NCI-H1048 (cell line): Measurements from ENCODE around the gene EP400.

Experiments
- DNase-seq: peaks from one replicate; lab custom pipeline; 2025; lab: John Stamatoyannopoulos, UW

EP400 gene

GRCh38 chr12:132021031-132021871 lies 71.5 kb downstream of the EP400 start:
- DNase-seq, result no peak

DNA sequence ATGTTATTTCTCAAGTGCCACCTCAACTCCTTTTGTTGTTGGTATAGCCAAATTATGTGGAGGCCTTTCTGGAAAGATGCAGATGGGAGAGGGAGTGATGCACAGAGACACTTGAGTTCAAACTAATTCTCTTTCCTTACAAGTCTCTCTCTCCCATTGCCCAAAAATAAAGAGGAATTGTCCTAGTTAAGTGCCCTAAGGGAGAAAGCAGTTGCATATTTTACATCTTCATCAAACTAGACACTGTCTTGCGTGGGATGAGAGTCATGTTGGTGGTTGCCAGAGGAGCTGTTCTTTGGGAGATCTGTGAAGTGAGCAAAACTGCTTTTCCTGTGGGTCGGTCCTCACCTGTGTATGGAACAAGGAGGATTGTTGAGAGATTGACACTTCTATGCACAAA lies 72.2 kb downstream of the EP400 start:
- DNase-seq, result no peak

GRCh38 chr12:132023658-132024057 lies 73.9 kb downstream of the EP400 start:
- no peak for DNase-seq

DNA sequence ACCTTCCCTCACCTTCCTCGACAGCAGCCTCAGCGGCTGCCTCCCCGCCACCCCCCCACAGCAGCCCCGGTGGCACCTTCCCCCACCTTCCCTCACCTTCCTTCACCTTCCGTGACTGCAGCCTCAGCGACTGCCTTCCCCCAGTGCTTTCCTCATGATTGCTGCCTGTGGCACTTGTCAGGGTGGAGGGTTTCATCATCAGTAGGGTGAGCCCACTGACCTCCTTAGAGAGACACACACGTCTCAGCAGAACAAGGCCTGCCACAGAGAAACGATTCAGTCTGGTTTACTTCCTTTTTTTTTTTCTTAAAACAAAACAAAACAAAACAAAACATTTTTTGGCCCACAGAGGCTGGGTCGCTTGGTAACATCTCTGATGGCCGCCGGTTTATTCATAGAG lies 75.0 kb downstream of the EP400 start:
- no peak for DNase-seq

GRCh38 chr12:132025526-132025925 lies 75.8 kb downstream of the EP400 start:
- no peak for DNase-seq

DNA sequence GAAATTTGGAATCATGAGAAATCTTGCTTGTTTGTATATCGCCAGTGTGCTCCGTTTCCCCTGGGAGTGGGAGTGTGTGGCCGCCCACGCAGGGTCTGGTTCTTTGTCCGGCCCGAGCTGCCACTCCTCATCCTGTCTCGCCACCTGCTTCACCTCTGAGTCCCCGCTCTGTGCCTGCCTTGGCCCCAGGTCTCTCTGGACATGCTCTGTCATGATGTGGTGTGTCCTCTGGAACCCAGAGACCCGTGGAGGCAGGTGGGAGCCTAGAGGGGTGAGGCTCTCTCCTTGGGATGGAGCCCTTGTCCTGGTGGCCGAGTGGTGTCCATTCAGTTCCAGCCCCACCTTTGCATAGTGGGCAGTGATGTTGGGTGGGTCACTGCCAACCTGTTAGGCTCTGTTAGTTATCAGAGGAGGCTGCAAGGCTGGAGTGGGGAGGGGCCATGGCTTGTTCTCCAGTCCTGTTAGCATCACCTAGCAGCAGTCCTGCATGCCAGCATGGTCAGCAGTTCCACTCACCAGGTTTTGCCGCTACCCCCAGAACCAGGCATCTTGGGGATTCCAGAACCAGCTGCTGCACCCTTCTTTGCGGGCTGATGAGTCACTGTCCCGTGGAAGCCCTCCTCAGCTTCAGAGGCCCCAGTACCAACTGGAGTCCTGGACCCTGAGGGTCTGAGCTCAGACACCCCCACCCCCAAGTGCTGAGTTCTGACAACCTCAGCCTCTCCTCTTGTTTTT lies 76.5 kb downstream of the EP400 start:
- no peak for DNase-seq

GRCh38 chr12:132026796-132027500 lies 77.2 kb downstream of the EP400 start:
- DNase-seq, result no peak

DNA sequence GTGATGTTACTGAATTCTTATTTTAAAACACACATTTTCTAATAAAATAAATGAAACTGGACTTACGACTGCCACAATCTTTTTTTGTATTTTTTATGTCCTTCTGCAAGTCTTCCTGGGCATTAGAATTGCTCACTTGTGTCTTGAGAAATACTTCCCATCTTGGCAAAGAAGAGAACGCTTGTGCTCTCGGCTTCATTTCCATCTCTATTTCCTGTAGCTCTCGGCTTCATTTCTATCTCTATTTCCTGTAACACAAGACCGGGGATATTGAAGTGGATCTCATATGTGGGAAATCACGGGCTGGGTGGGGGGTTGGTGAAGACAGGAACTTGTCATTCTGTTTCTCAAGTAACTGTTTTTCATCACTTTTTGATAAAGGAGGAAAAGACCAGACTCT lies 77.9 kb downstream of the EP400 start:
- no peak for DNase-seq

DNA sequence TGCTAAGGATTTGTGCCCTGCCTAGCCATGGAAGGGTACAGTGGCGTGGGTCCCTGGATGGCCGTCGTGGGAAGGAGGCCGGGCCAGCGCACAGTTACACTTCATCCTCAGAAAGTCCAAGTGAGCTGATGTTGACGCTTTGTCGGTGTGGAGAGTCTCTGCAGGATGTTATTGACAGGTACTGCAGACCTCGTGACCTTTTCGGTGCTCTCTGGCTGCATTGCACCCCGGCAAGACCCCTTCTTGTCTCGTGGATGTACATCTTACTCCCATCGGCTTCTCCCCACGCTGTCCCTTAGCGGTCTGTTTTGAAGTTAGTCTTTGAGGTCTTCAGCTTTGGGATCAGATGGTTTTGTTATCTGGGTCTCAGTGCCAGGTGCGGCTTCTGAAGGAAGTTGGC lies 78.4 kb downstream of the EP400 start:
- no peak for DNase-seq

DNA sequence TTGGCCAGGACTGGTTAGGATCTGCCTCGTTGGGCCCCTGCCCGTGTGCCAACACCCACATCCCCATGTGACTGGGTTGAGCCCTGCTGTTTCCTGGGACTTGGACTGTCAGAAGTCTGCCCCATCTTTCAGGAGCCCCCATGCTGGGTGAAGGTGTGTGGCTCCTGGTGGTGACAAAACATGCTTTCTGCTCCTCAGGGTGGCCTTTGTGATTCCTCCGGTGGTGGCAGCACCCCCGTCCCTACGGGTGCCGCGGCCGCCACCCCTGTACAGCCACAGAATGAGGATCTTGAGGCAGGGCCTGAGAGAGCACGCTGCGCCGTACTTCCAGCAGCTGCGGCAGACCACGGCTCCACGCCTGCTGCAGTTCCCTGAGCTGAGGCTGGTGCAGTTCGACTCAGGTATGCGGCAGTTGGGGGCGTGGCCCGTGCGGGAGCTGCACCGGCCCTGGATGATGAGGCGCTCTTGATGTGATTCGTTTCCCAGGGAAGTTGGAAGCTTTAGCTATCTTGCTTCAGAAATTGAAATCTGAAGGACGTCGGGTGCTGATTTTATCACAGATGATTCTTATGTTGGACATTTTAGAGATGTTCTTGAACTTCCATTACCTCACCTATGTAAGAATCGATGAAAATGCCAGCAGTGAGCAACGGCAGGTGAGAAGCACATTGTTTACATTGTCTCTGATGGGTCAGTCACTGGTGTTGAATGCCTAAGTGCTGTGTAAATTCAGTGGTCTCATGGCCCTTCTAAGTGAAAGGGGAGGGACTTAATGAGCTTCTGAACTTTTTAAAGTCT lies 80.0 kb downstream of the EP400 start:
- no peak for DNase-seq

GRCh38 chr12:132030367-132031038 lies 80.8 kb downstream of the EP400 start:
- DNase-seq, result no peak

DNA sequence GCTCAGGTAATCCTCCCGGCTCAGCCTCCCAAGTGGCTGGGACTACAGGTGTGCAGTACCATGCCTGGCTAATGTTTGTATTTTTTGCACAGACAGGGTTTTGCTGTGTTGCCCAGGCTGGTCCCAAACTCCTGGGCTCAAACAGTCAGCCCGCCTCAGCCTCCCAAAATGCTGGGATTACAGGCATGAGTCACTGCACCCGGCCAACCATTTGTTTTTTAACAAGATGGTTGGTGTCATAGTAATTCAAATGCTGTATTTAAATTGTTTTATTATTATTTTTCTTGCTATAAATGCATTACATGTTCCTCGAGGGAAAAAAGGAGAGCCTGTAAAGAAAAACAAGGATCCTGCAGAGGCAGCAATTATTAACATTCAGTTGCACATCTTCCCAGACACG lies 83.9 kb downstream of the EP400 start:
- no peak for DNase-seq

GRCh38 chr12:132036063-132036683 lies 86.4 kb downstream of the EP400 start:
- no peak for DNase-seq

DNA sequence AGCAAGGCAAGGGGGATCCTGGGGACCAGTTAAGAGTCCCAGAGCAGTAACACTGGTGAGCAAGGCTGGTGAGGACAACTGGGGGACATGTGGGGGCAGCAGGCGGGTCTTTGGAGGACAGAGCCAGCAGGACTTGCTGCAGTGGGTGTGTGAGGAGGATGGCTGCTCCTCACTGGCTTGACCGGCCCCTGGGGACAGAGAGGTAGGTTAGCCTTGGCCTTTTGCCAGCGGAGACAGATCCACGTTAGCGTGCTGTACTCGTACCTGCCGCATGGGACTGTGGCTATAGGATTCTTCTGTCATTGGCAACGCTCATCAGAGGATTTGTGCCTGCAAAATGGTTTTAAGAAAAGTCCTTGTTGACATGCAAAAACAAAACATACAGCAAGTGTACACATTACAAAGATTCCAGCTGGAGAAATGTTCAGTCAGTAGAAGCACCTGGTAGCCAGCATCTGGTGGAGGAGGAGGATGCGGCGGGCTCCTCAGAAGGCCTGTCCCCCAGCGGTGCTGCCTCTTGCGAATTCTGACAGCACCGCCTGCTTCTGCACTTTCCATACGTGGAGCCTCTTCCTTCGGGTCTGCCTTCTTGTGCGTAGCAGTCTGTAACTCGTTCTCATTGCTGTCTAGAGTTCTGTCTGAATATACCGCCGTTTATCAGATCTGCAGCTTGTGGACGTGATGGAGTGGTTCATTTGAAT lies 91.3 kb downstream of the EP400 start:
- DNase-seq, result no peak

DNA sequence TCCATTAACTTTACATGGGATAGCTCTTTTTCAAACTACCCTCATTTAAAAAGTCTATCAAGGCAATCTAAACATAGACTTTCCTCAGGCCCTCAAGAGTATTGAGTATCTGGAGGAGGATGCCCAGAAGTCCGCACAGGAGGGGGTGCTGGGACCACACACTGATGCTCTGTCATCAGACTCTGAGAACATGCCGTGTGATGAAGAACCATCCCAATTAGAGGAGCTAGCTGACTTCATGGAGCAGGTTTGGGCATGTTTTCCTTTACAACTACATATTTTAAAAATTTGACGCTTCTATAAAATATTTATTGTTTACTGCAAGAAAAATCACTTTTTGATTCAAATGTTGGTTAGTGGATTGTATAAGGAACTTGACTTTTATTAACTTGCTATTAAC lies 93.5 kb downstream of the EP400 start:
- DNase-seq, result no peak

DNA sequence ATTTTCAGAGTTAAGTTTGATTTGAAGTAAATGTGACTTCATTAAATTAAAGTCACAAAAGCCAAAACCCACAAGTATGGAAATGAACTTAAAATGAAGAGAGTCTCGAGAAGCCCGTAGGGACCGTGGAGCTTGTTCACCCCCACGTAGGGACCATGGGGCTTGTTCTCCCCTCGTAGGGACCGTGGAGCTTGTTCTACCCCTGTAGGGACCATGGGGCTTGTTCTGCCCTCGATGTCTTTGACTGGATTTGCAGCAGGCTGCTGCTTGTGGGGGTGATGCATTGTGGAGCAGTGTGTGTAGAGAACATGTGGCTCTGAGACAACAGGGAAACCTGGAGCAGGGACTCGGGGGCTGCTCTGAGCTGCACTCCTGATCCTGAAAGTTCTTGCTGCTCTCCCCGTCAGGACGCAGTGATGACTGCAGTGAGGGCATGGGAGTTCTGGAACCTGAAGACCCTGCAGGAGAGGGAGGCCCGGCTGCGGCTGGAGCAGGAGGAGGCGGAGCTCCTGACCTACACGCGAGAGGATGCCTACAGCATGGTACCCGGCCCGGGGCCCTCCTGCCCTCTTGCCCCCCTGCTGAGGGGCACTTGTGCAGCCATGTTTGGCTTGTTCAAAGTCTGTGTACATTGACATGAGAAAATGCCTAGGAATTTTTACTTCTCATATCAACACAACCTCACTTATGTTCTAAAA lies 94.2 kb downstream of the EP400 start:
- DNase-seq, result no peak

DNA sequence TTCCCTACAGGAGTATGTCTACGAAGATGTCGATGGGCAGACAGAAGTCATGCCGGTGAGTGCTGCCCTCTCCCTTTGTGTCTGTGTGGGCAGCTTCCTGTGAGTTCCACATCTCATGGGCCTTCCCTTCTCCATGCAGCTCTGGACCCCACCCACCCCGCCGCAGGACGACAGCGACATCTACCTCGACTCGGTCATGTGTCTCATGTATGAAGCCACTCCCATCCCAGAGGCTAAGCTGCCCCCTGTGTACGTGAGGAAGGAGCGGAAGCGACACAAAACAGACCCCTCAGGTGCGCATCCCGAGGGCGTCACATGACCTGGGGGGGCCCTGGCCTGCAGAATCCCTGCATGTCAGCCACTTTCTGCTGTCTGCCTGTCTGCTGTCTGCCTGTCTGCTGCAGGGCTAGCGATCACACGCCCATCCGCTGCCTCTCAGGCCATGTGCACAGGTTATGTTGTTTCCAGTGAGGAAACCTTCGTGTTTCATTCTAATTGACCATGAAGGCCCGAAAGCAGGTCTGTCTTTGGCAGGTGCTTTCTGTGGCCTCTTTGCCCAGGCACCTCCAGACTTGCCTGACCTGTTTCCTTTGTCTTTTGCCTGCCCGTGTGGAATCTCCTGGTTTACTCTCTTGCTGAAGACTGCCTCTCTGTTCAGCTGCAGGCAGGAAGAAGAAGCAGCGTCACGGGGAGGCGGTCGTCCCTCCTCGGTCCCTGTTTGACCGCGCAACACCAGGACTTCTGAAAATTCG lies 95.1 kb downstream of the EP400 start:
- DNase-seq, result no peak

- no peak for DNase-seq
These were observed 96.0 kb downstream of the EP400 start for GRCh38 chr12:132045751-132046150.

DNA sequence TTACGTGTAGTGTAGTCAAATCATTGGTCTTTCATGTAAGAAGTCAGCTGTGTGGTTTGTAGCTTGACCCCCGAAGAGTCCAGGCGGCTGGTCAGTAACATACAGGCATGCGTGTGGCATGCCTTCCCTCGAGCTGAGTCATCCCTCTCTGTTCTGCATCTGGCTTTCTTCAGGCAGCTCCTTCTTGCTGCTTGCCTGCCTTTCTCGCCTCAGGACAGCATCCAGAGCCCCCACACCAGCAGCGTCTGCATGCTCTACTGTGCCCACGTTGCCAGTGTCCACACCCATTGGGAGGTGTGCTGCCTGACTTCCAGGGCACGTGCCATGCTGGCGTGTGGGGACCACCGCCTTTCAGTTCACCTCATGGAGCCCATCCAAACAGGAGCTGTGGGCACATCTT lies 96.8 kb downstream of the EP400 start:
- no peak for DNase-seq
